CD14-positive monocyte (primary cell): ENCODE results near the gene STK32B. TPM values are rescaled to one million over a fixed set of nuclear protein-coding genes. Genes with fewer than 3 reads are reported as not detected.
A peak's percentile ranks its signal among the peaks of the same experiment; 100 is the strongest.

Experiments used
- DNase-seq, 3 donors: peaks; one replicate each; pipeline ENCODE4 v3.0.0-alpha.2; 2011 to 2022
- H2AFZ ChIP-seq: 2 replicates; pipeline ENCODE4 v1.6.0; 2012; ENCODE audit warnings: mild to moderate bottlenecking, low read depth, low read length, inconsistent platforms; ENCODE audit not compliant: insufficient read depth, poor library complexity, severe bottlenecking
- H3K27ac ChIP-seq, 2 donors: 1 replicate in 1 of 2; 2 replicates in 1 of 2; pipeline ENCODE4 v1.5.1; 2012 to 2013; ENCODE audit warnings: low read length in 2 of 2, control low read depth in 1 of 2, inconsistent platforms in 1 of 2, low read depth in 1 of 2, mild to moderate bottlenecking in 1 of 2
- H3K27me3 ChIP-seq, 2 donors: one replicate each; pipeline versions ENCODE4 v1.6.0 to v1.6.1; 2011 to 2013; ENCODE audit warnings: low read length in 2 of 2; ENCODE audit not compliant: control insufficient read depth in 2 of 2, insufficient read depth in 2 of 2
- H3K36me3 ChIP-seq, 2 donors: replicated peaks in 1 of 2; 1 replicate in 1 of 2; 2 replicates in 1 of 2; pipeline versions ENCODE4 v1.5.1 to v1.6.1; 2012 to 2013; ENCODE audit warnings: low read length in 2 of 2, control low read depth in 1 of 2, inconsistent platforms in 1 of 2, mild to moderate bottlenecking in 1 of 2; ENCODE audit not compliant: insufficient read depth in 2 of 2, control insufficient read depth in 1 of 2
- H3K4me1 ChIP-seq, 2 donors: 1 replicate in 1 of 2; 2 replicates in 1 of 2; pipeline versions ENCODE4 v1.5.1 to v1.6.1; 2012 to 2013; ENCODE audit warnings: low read length in 2 of 2, control low read depth in 1 of 2, inconsistent platforms in 1 of 2, mild to moderate bottlenecking in 1 of 2, moderate library complexity in 1 of 2; ENCODE audit not compliant: insufficient read depth in 2 of 2, control insufficient read depth in 1 of 2
- H3K4me2 ChIP-seq: replicated peaks from 2 replicates; pipeline ENCODE3; 2012; ENCODE audit warnings: low read length, moderate library complexity, mild to moderate bottlenecking; ENCODE audit not compliant: poor library complexity, severe bottlenecking; ENCODE audit errors: extremely low read depth
- H3K4me3 ChIP-seq, 3 experiments: fragments of 200-600 bp in 1 of 3; sonication (generic) in 1 of 3; replicated peaks in 1 of 3; 1 replicate in 2 of 3; 2 replicates in 1 of 3; pipeline ENCODE4 v1.5.1; 2011 to 2013; ENCODE audit warnings: low read length in 3 of 3, mild to moderate bottlenecking in 3 of 3, control low read depth in 2 of 3, low read depth in 2 of 3, inconsistent platforms in 1 of 3, moderate library complexity in 1 of 3
- H3K79me2 ChIP-seq: 2 replicates; pipeline ENCODE4 v1.6.0; 2012; ENCODE audit warnings: mild to moderate bottlenecking, control low read depth, inconsistent platforms, low read length, moderate library complexity; ENCODE audit not compliant: insufficient read depth
- H3K9ac ChIP-seq: 2 replicates; pipeline ENCODE4 v1.6.0; 2017; ENCODE audit warnings: low read length, mild to moderate bottlenecking; ENCODE audit not compliant: insufficient read depth, poor library complexity, severe bottlenecking
- H3K9me3 ChIP-seq, 2 donors: replicated peaks in 1 of 2; 1 replicate in 1 of 2; 2 replicates in 1 of 2; pipeline versions ENCODE4 v1.5.1 to v1.6.1; 2012 to 2013; ENCODE audit warnings: low read length in 2 of 2, control low read depth in 1 of 2; ENCODE audit not compliant: control insufficient read depth in 1 of 2, insufficient read depth in 1 of 2
- H4K20me1 ChIP-seq: 2 replicates; pipeline ENCODE4 v1.6.0; 2012; ENCODE audit warnings: mild to moderate bottlenecking, low read length, control low read depth, moderate library complexity; ENCODE audit not compliant: insufficient read depth
- H3K27ac Mint-ChIP-seq, 7 donors: one replicate each; pipeline ENCODE4 v1.8.0; 2020; ENCODE audit warnings: mild to moderate bottlenecking in 7 of 7, mixed read lengths in 7 of 7, moderate library complexity in 6 of 7, inconsistent platforms in 2 of 7
- H3K27me3 Mint-ChIP-seq, 3 donors: one replicate each; pipeline ENCODE4 v1.8.0; 2021 to 2022; ENCODE audit warnings: low read depth in 3 of 3, mild to moderate bottlenecking in 3 of 3, mixed read lengths in 3 of 3, moderate library complexity in 3 of 3, inconsistent platforms in 1 of 3
- H3K36me3 Mint-ChIP-seq, 2 donors: one replicate each; pipeline ENCODE4 v1.8.0; 2020; ENCODE audit warnings: mixed read lengths in 2 of 2, inconsistent platforms in 1 of 2, mild to moderate bottlenecking in 1 of 2
- H3K4me1 Mint-ChIP-seq: one replicate; pipeline ENCODE4 v1.8.0; 2020; ENCODE audit warnings: mild to moderate bottlenecking, mixed read lengths
- H3K4me3 Mint-ChIP-seq, 2 donors: one replicate each; pipeline ENCODE4 v1.8.0; 2020; ENCODE audit warnings: mild to moderate bottlenecking in 2 of 2, mixed read lengths in 2 of 2, moderate library complexity in 1 of 2
- H3K9me3 Mint-ChIP-seq, 7 donors: one replicate each; pipeline ENCODE4 v1.8.0; 2020 to 2022; ENCODE audit warnings: mixed read lengths in 7 of 7, mild to moderate bottlenecking in 6 of 7, moderate library complexity in 6 of 7, inconsistent platforms in 2 of 7
- CTCF ChIP-seq: fragments of 200-600 bp; IDR thresholded peaks from one replicate; pipeline ENCODE4 v1.8.0; 2022; ENCODE audit warnings: antibody characterized with exemption, mild to moderate bottlenecking
- WGBS: methylation state at CpG from one replicate; pipeline ENCODE4 v1.1.5; 2013; ENCODE audit warnings: missing lambda C conversion rate; ENCODE audit not compliant: insufficient coverage; 5-methylcytosine and 5-hydroxymethylcytosine counted together
- intact Hi-C, 2 donors: fragments of 100-400 bp; cut with micrococcal nuclease; formaldehyde crosslinking; loops; one replicate each; pipeline versions ENCODE4 v1.15.0 to v1.15.1; 2023
- polyA plus RNA-seq, 3 donors: library from polyadenylated mRNA; depleted of rRNA in 1 of 3; unstranded in 2 of 3; stranded (reverse) in 1 of 3; fragments of 300-500 nt in 2 of 3; fragments of >200 nt in 1 of 3; fragmentation: Illumina TruSeq in 2 of 3; gene quantifications; 1 replicate in 2 of 3; 2 replicates in 1 of 3; pipeline ENCODE4 v1.2.3, GENCODE V29; 2012 to 2021

The STK32B gene
- polyA plus RNA-seq, 3 donors = 0.61 to 1.7 (median 0.75) TPM

- Histone ChIP-seq H4K20me1 (no peaks in the 10 kb centered on the region), H3K9me3 (peaks cover 0 to 14% of the 10 kb centered on the region in 2 donors), H3K27ac (no peak overlapping the region), H3K27me3 (no peaks in the 10 kb centered on the region), H3K79me2 (no peaks in the 10 kb centered on the region), H2AFZ (no peak overlapping the region), H3K4me2 (no peak overlapping the region), H3K4me1 (no peaks in the 10 kb centered on the region), H3K36me3 (no peaks in the 10 kb centered on the region), H3K4me3 (no peak overlapping the region), H3K9ac (no peak overlapping the region)
- Mint-ChIP-seq H3K9me3 (peaks cover 6 to 18% (median 13%) of the 10 kb centered on the region in 7 donors), H3K27ac (peak overlapping the region in 1 of 7 donors; percentile 6), H3K36me3 (no peaks in the 10 kb centered on the region), H3K4me3 (no peak overlapping the region), H3K27me3 (peaks cover 0 to 3% (median 0%) of the 10 kb centered on the region in 3 donors), H3K4me1 (no peaks in the 10 kb centered on the region)
- no peak for DNase-seq
- intact Hi-C loops = no loop called here
- WGBS = no CpG with 5 or more reads among the region's 2 CpGs
- TF ChIP-seq CTCF = no peak
Observed at GRCh38 chr4:5322321-5322720, 271.0 kb downstream of the STK32B start.

DNA sequence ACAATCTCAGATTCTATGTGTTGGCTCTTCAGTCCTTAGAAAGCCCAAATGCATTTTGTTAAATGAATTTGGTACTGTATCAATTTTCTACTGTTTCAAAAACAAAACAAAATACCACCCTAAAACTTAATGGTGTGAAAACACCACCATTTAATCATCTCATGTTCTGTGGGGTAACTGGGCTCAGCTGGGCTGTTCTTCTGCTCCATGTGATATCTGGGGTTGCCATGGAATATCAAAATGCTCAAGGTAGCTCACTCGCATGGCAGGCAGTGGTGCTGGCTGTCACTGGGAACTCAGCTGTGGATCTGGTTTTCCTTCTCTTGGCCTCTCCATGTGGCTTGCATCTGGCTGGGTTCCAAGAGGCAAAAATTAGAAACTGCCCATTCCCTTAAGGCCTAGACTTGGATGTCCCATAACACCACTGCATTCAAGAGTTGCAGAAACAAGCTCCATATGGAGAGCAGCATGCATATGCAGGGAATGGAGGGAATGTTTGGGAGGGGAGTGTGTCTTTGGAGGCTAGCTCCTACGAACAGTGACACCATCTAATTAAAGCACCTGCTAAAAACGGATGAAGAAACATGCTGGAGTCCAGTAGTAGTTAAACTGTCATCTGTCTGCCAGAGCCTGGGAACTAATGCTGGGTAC is 279.2 kb downstream of the STK32B start:
- WGBS = 87% methylated on average over 3 of the region's 3 CpGs
- H3K9me3 ChIP-seq = peaks cover 4 to 27% of the 10 kb centered on the region in 2 donors
- H3K9me3 Mint-ChIP-seq = peaks cover 12 to 23% (median 14%) of the 10 kb centered on the region in 7 donors

More for the DNA sequence above, 279.2 kb downstream of the STK32B start:
- Mint-ChIP-seq H3K36me3 (peaks cover 0 to 11% of the 10 kb centered on the region in 2 donors), H3K4me1 (no peaks in the 10 kb centered on the region), H3K27ac (no peak overlapping the region), H3K27me3 (no peaks in the 10 kb centered on the region), H3K4me3 (no peak overlapping the region)
- Histone ChIP-seq H2AFZ (no peak overlapping the region), H3K4me1 (no peaks in the 10 kb centered on the region), H3K79me2 (no peaks in the 10 kb centered on the region), H3K4me2 (no peak overlapping the region), H3K27me3 (no peaks in the 10 kb centered on the region), H3K9ac (no peak overlapping the region), H3K4me3 (no peak overlapping the region), H3K27ac (no peak overlapping the region), H3K36me3 (no peaks in the 10 kb centered on the region), H4K20me1 (no peaks in the 10 kb centered on the region)
- intact Hi-C loops = no loop called here
- TF ChIP-seq CTCF = no peak
- no peak for DNase-seq
